ENCODE data around the gene MRPS22.
"Not testable (repeated sequence)": the region's sequence is repeated elsewhere in the genome, so short reads cannot be mapped to it uniquely, and the experiment has no call there.

MRPS22 gene

GRCh38 chr3:139340784-139341183 is 3.0 kb upstream of the MRPS22 start:
- no peak for DNase-seq

- DNase-seq = peak in 1 of 2 experiments; percentile 10
Measured at GRCh38 chr3:139342054-139342453, 1.8 kb upstream of the MRPS22 start.

GRCh38 chr3:139346771-139347170 is 3.0 kb downstream of the MRPS22 start:
- DNase-seq = no peak

GRCh38 chr3:139353920-139354556 is 10.2 kb downstream of the MRPS22 start:
- peak; percentile 51 to 77 for DNase-seq

GRCh38 chr3:139354661-139355060 is 10.8 kb downstream of the MRPS22 start:
- DNase-seq = no peak

- DNase-seq = peak; percentile 25 to 60
Measured at GRCh38 chr3:139355476-139355875, 11.7 kb downstream of the MRPS22 start.

- DNase-seq = peak in 1 of 2 experiments; percentile 49
Measured at GRCh38 chr3:139355891-139356290, 12.1 kb downstream of the MRPS22 start.

- DNase-seq = no peak
Measured at GRCh38 chr3:139357899-139358298, 14.1 kb downstream of the MRPS22 start.

- peak in 1 of 2 experiments; percentile 63 for DNase-seq
Measured at GRCh38 chr3:139358841-139359562, 15.2 kb downstream of the MRPS22 start.

- no peak for DNase-seq
Measured at GRCh38 chr3:139361276-139361675, 17.5 kb downstream of the MRPS22 start.

GRCh38 chr3:139364549-139364948 is 20.7 kb downstream of the MRPS22 start:
- no peak for DNase-seq

- DNase-seq = no peak
Measured at GRCh38 chr3:139374099-139374498, 30.3 kb downstream of the MRPS22 start.

GRCh38 chr3:139377378-139377777 is 33.6 kb downstream of the MRPS22 start:
- no peak for DNase-seq

GRCh38 chr3:139378587-139379241 is 34.9 kb downstream of the MRPS22 start:
- DNase-seq = peak in 1 of 2 experiments; percentile 44

GRCh38 chr3:139380575-139380974 is 36.8 kb downstream of the MRPS22 start:
- DNase-seq = no peak

GRCh38 chr3:139382291-139382690 is 38.5 kb downstream of the MRPS22 start:
- not testable (repeated sequence) for DNase-seq

- DNase-seq = no peak
Measured at GRCh38 chr3:139388077-139388476, 44.3 kb downstream of the MRPS22 start.

GRCh38 chr3:139388821-139389551 is 45.2 kb downstream of the MRPS22 start:
- no peak for DNase-seq

GRCh38 chr3:139389552-139390368 is 45.9 kb downstream of the MRPS22 start, which contains the start of gene COPB2:
Gene COPB2, minus strand, starts transcription at chr3:139389647. Its CDS starts 97 bp downstream, at chr3:139389550.
- DNase-seq = peak; percentile 99 to 100

GRCh38 chr3:139394116-139394515 is 50.3 kb downstream of the MRPS22 start:
- DNase-seq = no peak

- DNase-seq = no peak
Measured at GRCh38 chr3:139396707-139397106, 52.9 kb downstream of the MRPS22 start.

- not testable (repeated sequence) for DNase-seq
Measured at GRCh38 chr3:139401155-139401554, 57.3 kb downstream of the MRPS22 start.
